Measurements from ENCODE around the gene NOMO2.
"Not testable (repeated sequence)": the region's sequence is repeated elsewhere in the genome, so short reads cannot be mapped to it uniquely, and the experiment has no call there.

- TF ChIP-seq, protein P1, sequence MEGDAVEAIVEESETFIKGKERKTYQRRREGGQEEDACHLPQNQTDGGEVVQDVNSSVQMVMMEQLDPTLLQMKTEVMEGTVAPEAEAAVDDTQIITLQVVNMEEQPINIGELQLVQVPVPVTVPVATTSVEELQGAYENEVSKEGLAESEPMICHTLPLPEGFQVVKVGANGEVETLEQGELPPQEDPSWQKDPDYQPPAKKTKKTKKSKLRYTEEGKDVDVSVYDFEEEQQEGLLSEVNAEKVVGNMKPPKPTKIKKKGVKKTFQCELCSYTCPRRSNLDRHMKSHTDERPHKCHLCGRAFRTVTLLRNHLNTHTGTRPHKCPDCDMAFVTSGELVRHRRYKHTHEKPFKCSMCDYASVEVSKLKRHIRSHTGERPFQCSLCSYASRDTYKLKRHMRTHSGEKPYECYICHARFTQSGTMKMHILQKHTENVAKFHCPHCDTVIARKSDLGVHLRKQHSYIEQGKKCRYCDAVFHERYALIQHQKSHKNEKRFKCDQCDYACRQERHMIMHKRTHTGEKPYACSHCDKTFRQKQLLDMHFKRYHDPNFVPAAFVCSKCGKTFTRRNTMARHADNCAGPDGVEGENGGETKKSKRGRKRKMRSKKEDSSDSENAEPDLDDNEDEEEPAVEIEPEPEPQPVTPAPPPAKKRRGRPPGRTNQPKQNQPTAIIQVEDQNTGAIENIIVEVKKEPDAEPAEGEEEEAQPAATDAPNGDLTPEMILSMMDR (optimal IDR thresholded peaks at IDR 0.05 in 1 of 3, IDR thresholded peaks at IDR 0.05 in 1 of 3, conservative IDR thresholded peaks at IDR 0.05 in 1 of 3; ENCODE audit: extremely low read depth in 1 of 3, insufficient read depth in 2 of 3, low read length in 3 of 3), result not testable (repeated sequence)
- TF ChIP-seq EZH2 (IDR thresholded peaks at IDR 0.05; ENCODE audit: low read length), result not testable (repeated sequence)
Observed at GRCh38 chr16:18534308-18534707, 27.6 kb downstream of the NOMO2 start.
